SK-MEL-5 (cell line): Measurements from ENCODE around the gene SRSF3. TPM values are rescaled to one million over a fixed set of nuclear protein-coding genes. Genes with fewer than 3 reads are reported as not detected.

Experiments used
- DNase-seq: peaks from one replicate; pipeline ENCODE4 v3.0.0-alpha.2; 2016; ENCODE audit warnings: low read depth, low spot score
- in situ Hi-C: cut with HindIII; loops from 2 replicates; pipeline ENCODE4 v1.10.0; 2016; ENCODE audit warnings: low sequenced_read_pairs, high pct_unique_total_duplicates, low pct_unique_long_range_greater_than_20kb
- total RNA-seq: library from RNA; depleted of rRNA; stranded (reverse); fragments of >200 nt; shearing (Covaris generic); gene quantifications from 2 replicates; pipeline ENCODE4 v1.2.3, GENCODE V29; 2014

SRSF3 gene
- total RNA-seq, 1 experiment from 2014 or later = 237 TPM

- in situ Hi-C loops = no loop called here
- DNase-seq = no peak
Observed at GRCh38 chr6:36612101-36612625, 18.0 kb downstream of the SRSF3 start.

- in situ Hi-C loops = no loop called here
- DNase-seq = no peak
Observed at GRCh38 chr6:36613200-36613995, 19.2 kb downstream of the SRSF3 start.

GRCh38 chr6:36615018-36615761, 21.0 kb downstream of the SRSF3 start:
- peak; percentile 73 for DNase-seq
- in situ Hi-C loops = no loop called here

GRCh38 chr6:36616893-36617521, 22.8 kb downstream of the SRSF3 start:
- no peak for DNase-seq
- in situ Hi-C loops = no loop called here

- in situ Hi-C loops = no loop called here
- no peak for DNase-seq
Observed at GRCh38 chr6:36618366-36619355, 24.5 kb downstream of the SRSF3 start.

GRCh38 chr6:36621371-36621855, 27.3 kb downstream of the SRSF3 start:
- in situ Hi-C loops = no loop called here
- DNase-seq = no peak

- no peak for DNase-seq
- in situ Hi-C loops = no loop called here
Observed at GRCh38 chr6:36622901-36623546, 28.9 kb downstream of the SRSF3 start.

GRCh38 chr6:36623547-36624459, 29.6 kb downstream of the SRSF3 start:
- in situ Hi-C loops = no loop called here

GRCh38 chr6:36624461-36625157, 30.4 kb downstream of the SRSF3 start:
- in situ Hi-C loops = no loop called here

More at GRCh38 chr6:36623547-36624459, 29.6 kb downstream of the SRSF3 start:
- peak; percentile 83 for DNase-seq

GRCh38 chr6:36625158-36625919, 31.2 kb downstream of the SRSF3 start:
- in situ Hi-C loops = no loop called here
- no peak for DNase-seq

More at GRCh38 chr6:36624461-36625157, 30.4 kb downstream of the SRSF3 start:
- no peak for DNase-seq

GRCh38 chr6:36626636-36627035, 32.5 kb downstream of the SRSF3 start:
- DNase-seq = no peak
- in situ Hi-C loops = no loop called here

GRCh38 chr6:36627141-36627540, 33.0 kb downstream of the SRSF3 start:
- no peak for DNase-seq
- in situ Hi-C loops = no loop called here

GRCh38 chr6:36627801-36628246, 33.7 kb downstream of the SRSF3 start:
- in situ Hi-C loops = no loop called here
- DNase-seq = no peak

- in situ Hi-C loops = no loop called here
- DNase-seq = no peak
Observed at GRCh38 chr6:36629784-36630183, 35.6 kb downstream of the SRSF3 start.
